HFF-Myc (cell line): ENCODE data around the gene DCAF5.
"Not testable (repeated sequence)": the region's sequence is repeated elsewhere in the genome, so short reads cannot be mapped to it uniquely, and the experiment has no call there.

Experiments
- DNase-seq: peaks from one replicate; pipeline ENCODE4 v3.0.0-alpha.2; 2011; ENCODE audit warnings: low read depth; ENCODE audit errors: extremely low read depth
- H3K4me3 ChIP-seq: replicated peaks from 2 replicates; pipeline ENCODE4 v1.5.1; 2011; ENCODE audit warnings: low read depth, mild to moderate bottlenecking, control low read depth, low read length
- TF ChIP-seq, protein P1 (sequence below): IDR thresholded peaks from 2 replicates; pipeline ENCODE4 v1.5.1; 2012; ENCODE audit warnings: mild to moderate bottlenecking, low read depth, low read length, control low read depth; ENCODE audit errors: missing control alignments

DCAF5 gene

GRCh38 chr14:69077841-69078240 is 75.1 kb downstream of the DCAF5 start:
- DNase-seq = no peak
- no peak overlapping the region for H3K4me3 ChIP-seq
- TF ChIP-seq, protein P1, sequence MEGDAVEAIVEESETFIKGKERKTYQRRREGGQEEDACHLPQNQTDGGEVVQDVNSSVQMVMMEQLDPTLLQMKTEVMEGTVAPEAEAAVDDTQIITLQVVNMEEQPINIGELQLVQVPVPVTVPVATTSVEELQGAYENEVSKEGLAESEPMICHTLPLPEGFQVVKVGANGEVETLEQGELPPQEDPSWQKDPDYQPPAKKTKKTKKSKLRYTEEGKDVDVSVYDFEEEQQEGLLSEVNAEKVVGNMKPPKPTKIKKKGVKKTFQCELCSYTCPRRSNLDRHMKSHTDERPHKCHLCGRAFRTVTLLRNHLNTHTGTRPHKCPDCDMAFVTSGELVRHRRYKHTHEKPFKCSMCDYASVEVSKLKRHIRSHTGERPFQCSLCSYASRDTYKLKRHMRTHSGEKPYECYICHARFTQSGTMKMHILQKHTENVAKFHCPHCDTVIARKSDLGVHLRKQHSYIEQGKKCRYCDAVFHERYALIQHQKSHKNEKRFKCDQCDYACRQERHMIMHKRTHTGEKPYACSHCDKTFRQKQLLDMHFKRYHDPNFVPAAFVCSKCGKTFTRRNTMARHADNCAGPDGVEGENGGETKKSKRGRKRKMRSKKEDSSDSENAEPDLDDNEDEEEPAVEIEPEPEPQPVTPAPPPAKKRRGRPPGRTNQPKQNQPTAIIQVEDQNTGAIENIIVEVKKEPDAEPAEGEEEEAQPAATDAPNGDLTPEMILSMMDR = no peak

GRCh38 chr14:69077185-69077584 is 75.7 kb downstream of the DCAF5 start:
- not testable (repeated sequence) for H3K4me3 ChIP-seq, DNase-seq

- no peak for DNase-seq
- TF ChIP-seq, protein P1 = no peak
- no peak overlapping the region for H3K4me3 ChIP-seq
These were observed 76.6 kb downstream of the DCAF5 start for GRCh38 chr14:69076341-69076740.

DNA sequence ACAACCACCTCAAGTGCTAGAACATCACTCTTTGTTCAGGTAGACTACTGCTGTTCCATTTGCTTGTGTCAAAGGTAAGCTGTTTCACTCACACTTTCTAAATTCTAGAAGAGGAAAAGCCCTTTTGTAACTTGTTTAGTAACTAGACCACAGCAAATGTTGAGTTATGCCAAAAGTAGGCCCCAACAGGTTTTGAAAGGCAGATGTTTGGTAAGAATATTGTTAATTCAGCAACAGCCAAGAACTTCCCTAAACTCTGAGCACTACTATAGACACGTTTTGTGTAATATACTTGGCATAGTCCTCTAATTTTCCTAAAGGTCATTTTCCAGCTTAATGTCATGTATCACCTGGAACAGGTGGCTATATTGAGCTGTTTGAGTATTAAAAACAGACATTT is 79.0 kb downstream of the DCAF5 start:
- TF ChIP-seq, protein P1 = no peak
- H3K4me3 ChIP-seq = no peak overlapping the region
- DNase-seq = no peak

GRCh38 chr14:69073429-69073828 is 79.5 kb downstream of the DCAF5 start:
- TF ChIP-seq, protein P1 = no peak
- no peak overlapping the region for H3K4me3 ChIP-seq
- DNase-seq = no peak

DNA sequence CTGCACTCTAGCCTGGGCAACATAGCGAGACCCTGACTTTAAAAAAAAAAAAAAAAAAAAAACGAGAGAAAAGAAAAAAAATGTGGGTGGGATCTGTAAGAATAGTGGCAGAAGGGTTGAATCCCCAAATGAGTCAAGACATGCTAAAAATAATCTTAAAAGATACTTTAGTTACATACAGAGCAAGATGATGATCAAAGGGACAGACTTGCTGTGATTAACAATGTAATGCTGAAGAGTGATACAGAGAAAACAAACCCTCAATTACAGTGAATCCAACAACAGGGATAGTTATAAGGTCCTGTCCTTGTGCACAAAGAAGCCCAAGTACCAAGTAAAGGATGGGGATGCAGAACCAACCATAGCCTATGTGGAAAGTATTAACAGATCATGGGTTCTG is 80.3 kb downstream of the DCAF5 start:
- DNase-seq = no peak
- H3K4me3 ChIP-seq = no peak overlapping the region
- TF ChIP-seq, protein P1 = no peak

DNA sequence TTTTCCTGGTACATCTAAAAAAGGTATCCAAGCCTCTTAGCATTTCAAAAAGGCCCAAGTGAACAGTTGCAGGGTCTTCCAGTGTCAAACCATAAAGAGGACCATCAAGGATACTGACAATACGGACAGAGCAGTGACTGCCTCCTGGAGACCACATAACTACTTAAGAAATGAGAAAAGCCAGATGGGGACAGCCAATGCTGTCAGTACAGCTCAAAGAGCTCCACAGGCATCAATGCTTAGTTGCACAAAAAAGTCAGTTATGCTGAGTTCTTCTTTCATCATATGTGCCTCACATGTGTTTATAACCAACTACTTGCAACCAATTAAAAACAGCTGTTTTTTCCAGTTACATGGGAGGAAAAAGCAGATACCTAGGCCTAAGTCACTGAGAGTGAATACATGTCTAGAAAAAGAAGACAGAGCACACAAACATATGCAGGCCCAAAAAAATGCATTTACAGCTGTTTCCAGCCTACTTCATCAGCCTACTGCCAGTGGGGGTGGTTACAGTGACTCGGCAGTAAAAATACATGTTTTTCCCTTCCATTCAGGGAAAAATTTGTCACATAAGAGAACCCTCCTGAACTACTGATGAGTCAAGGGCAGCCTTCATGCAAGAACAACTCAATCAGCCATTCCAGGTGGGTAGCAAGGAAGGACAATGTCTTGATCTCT is 84.0 kb downstream of the DCAF5 start:
- TF ChIP-seq, protein P1 = no peak
- no peak for DNase-seq

More for the DNA sequence above, 84.0 kb downstream of the DCAF5 start:
- H3K4me3 ChIP-seq = no peak overlapping the region
